ENCODE results near the gene SEMA3A. TPM values are rescaled to one million over a fixed set of nuclear protein-coding genes. Genes with fewer than 3 reads are reported as not detected.

The SEMA3A gene
- total and polyA plus RNA-seq, 3 donors from 2014 or later = 1.4 to 3.9 (median 2.0) TPM

GRCh38 chr7:84003191-84003590 is 191.4 kb downstream of the SEMA3A start:
- Histone ChIP-seq H3K9me3 (no peaks in the 10 kb centered on the region), H3K36me3 (ENCODE audit: low read depth, missing control alignments) (no peaks in the 10 kb centered on the region), H3K27me3 (no peaks in the 10 kb centered on the region), H3K4me1 (no peaks in the 10 kb centered on the region), H3K27ac (no peak overlapping the region), H3K4me3 (no peak overlapping the region)
- TF ChIP-seq POLR2A (IDR thresholded peaks at IDR 0.05) = no peak
- no peak for TF ChIP-seq CTCF (IDR thresholded peaks at IDR 0.05)
- WGBS, 2 donors = 93 to 98% methylated on average over 1 of the region's 1 CpG
- DNase-seq = no peak
- intact Hi-C loops (cut with DNase I; ENCODE audit: low total_unique reads) = no loop called here

- H3K36me3 ChIP-seq (ENCODE audit: low read depth, missing control alignments) = no peaks in the 10 kb centered on the region
- WGBS, 2 donors = 72 to 73% methylated on average over 3 of the region's 3 CpGs
- no peak for DNase-seq
- no peak for TF ChIP-seq CTCF (IDR thresholded peaks at IDR 0.05)
- H3K4me3 ChIP-seq = no peak overlapping the region
- intact Hi-C loops (cut with DNase I; ENCODE audit: low total_unique reads) = no loop called here
- H3K9me3 ChIP-seq = no peaks in the 10 kb centered on the region
- H3K27ac ChIP-seq = no peak overlapping the region
- no peaks in the 10 kb centered on the region for H3K4me1 ChIP-seq
- no peaks in the 10 kb centered on the region for H3K27me3 ChIP-seq
These were observed 192.2 kb downstream of the SEMA3A start for GRCh38 chr7:84002348-84002747.

- 0% methylated on average over 1 of the region's 1 CpG for WGBS, 2 donors
- intact Hi-C loops (cut with DNase I; ENCODE audit: low total_unique reads) = no loop called here
- Histone ChIP-seq H3K27me3 (no peaks in the 10 kb centered on the region), H3K9me3 (no peaks in the 10 kb centered on the region), H3K36me3 (ENCODE audit: low read depth, missing control alignments) (no peaks in the 10 kb centered on the region), H3K4me3 (no peak overlapping the region), H3K27ac (no peak overlapping the region), H3K4me1 (no peaks in the 10 kb centered on the region)
- no peak for DNase-seq
- TF ChIP-seq CTCF (IDR thresholded peaks at IDR 0.05) = no peak
- no peak for TF ChIP-seq POLR2A (IDR thresholded peaks at IDR 0.05)
These were observed 197.7 kb downstream of the SEMA3A start for GRCh38 chr7:83996879-83997278.

- H3K9me3 ChIP-seq = no peaks in the 10 kb centered on the region
- H3K27me3 ChIP-seq = no peaks in the 10 kb centered on the region
- H3K27ac ChIP-seq = no peak overlapping the region
- WGBS, 2 donors = 48 to 60% methylated on average over 1 of the region's 1 CpG
- intact Hi-C loops (cut with DNase I; ENCODE audit: low total_unique reads) = no loop called here
- no peaks in the 10 kb centered on the region for H3K4me1 ChIP-seq
- TF ChIP-seq CTCF (IDR thresholded peaks at IDR 0.05) (no peak), POLR2A (IDR thresholded peaks at IDR 0.05) (no peak)
- no peak overlapping the region for H3K4me3 ChIP-seq
- H3K36me3 ChIP-seq (ENCODE audit: low read depth, missing control alignments) = no peaks in the 10 kb centered on the region
- DNase-seq = no peak
These were observed 206.8 kb downstream of the SEMA3A start for GRCh38 chr7:83987764-83988163.

- H3K27me3 ChIP-seq = no peaks in the 10 kb centered on the region
- no peak for TF ChIP-seq CTCF (IDR thresholded peaks at IDR 0.05)
- no peak for TF ChIP-seq POLR2A (IDR thresholded peaks at IDR 0.05)
- intact Hi-C loops (cut with DNase I; ENCODE audit: low total_unique reads) = no loop called here
- no peak overlapping the region for H3K27ac ChIP-seq
- H3K4me1 ChIP-seq = no peaks in the 10 kb centered on the region
- 93 to 95% methylated on average over 5 of the region's 5 CpGs for WGBS, 2 donors
- no peaks in the 10 kb centered on the region for H3K36me3 ChIP-seq (ENCODE audit: low read depth, missing control alignments)
- H3K9me3 ChIP-seq = no peaks in the 10 kb centered on the region
- no peak overlapping the region for H3K4me3 ChIP-seq
- DNase-seq = no peak
These were observed 208.8 kb downstream of the SEMA3A start for GRCh38 chr7:83985821-83986220.
